K562 (cell line): ENCODE results near the gene BHLHE40. TPM values are rescaled to one million over a fixed set of nuclear protein-coding genes. Genes with fewer than 3 reads are reported as not detected.

ENCODE experiments used
- BMI1 ChIP-seq: fragments of 150-350 bp; IDR thresholded peaks from 2 replicates; pipeline ENCODE4 v1.6.1; 2014; ENCODE audit warnings: low read length
- CHCHD3 ChIP-seq: fragments of 250-450 bp; sonication (Bioruptor Pico); IDR thresholded peaks from 2 replicates; pipeline ENCODE4 v2.1.2; 2022; ENCODE audit warnings: mild to moderate bottlenecking
- DPF2 ChIP-seq: fragments of 450-650 bp; IDR thresholded peaks from 2 replicates; pipeline ENCODE4 v1.6.1; 2016
- FIP1L1 ChIP-seq: fragments of 200-400 bp; formaldehyde crosslinking; IDR thresholded peaks from 2 replicates; pipeline ENCODE4 v1.6.1; 2018; ENCODE audit warnings: mild to moderate bottlenecking, low read depth, low read length; ENCODE audit not compliant: poor library complexity, severe bottlenecking
- KDM5B ChIP-seq: fragments of 200-600 bp; sonication (generic); IDR thresholded peaks from 2 replicates; pipeline ENCODE4 v1.6.1; 2012; ENCODE audit warnings: low read depth, mild to moderate bottlenecking, moderate library complexity, low read length, control low read depth, inconsistent platforms; ENCODE audit not compliant: insufficient replicate concordance
- NEUROD1 ChIP-seq: fragments of 150-350 bp; IDR thresholded peaks from 2 replicates; pipeline ENCODE4 v1.6.1; 2014; ENCODE audit warnings: borderline replicate concordance, low read length, low read depth; ENCODE audit not compliant: partially characterized antibody
- POLR3G ChIP-seq: IDR thresholded peaks from 2 replicates; pipeline ENCODE4 v1.6.1; 2011; ENCODE audit not compliant: insufficient read length, insufficient replicate concordance; ENCODE audit errors: extremely low read depth
- RHOXF2B ChIP-seq: fragments of 250-450 bp; sonication (Bioruptor Pico); conservative IDR thresholded peaks from 2 replicates; pipeline ENCODE4 v1.5.1; 2021
- SAFB2 ChIP-seq: fragments of 200-400 bp; formaldehyde crosslinking; IDR thresholded peaks from 2 replicates; pipeline ENCODE4 v1.6.1; 2018; ENCODE audit warnings: borderline replicate concordance, low read length, low read depth, moderate library complexity; ENCODE audit not compliant: severe bottlenecking
- SMAD3 ChIP-seq: fragments of 450-650 bp; formaldehyde crosslinking; conservative IDR thresholded peaks from 2 replicates; pipeline ENCODE4 v1.4.0; 2020; ENCODE audit warnings: mild to moderate bottlenecking
- TAL1 ChIP-seq: fragments of 450-650 bp; IDR thresholded peaks from 2 replicates; pipeline ENCODE4 v1.6.1; 2016; ENCODE audit warnings: mild to moderate bottlenecking
- TRIM25 ChIP-seq: fragments of 450-650 bp; IDR thresholded peaks from 2 replicates; pipeline ENCODE4 v1.7.0; 2016; ENCODE audit warnings: borderline replicate concordance
- ZBTB12 ChIP-seq: fragments of 250-450 bp; sonication (Bioruptor Pico); IDR thresholded peaks from 2 replicates; pipeline ENCODE4 v1.4.0; 2020
- ZBTB33 ChIP-seq: sonication (generic); formaldehyde crosslinking; IDR thresholded peaks from 2 replicates; pipeline ENCODE4 v1.8.1; 2023; ENCODE audit warnings: mild to moderate bottlenecking, missing genetic modification reagents
- ZBTB43 ChIP-seq: sonication (generic); formaldehyde crosslinking; IDR thresholded peaks from 2 replicates; pipeline ENCODE4 v1.8.0; 2023; ENCODE audit warnings: mild to moderate bottlenecking, missing genetic modification reagents
- ZBTB8A ChIP-seq: fragments of 450-650 bp; IDR thresholded peaks from 2 replicates; pipeline ENCODE4 v1.6.1; 2018; ENCODE audit warnings: mild to moderate bottlenecking, moderate library complexity; ENCODE audit not compliant: partially characterized antibody
- ZNF197 ChIP-seq: fragments of 200-800 bp; sonication (Bioruptor generic); IDR thresholded peaks from 2 replicates; pipeline ENCODE4 v1.6.1; 2016; ENCODE audit warnings: low read depth, missing genetic modification characterization, missing compliant biosample characterization
- ZNF408 ChIP-seq: fragments of 250-450 bp; sonication (Bioruptor Pico); IDR thresholded peaks from 2 replicates; pipeline ENCODE4 v1.4.0; 2020; ENCODE audit warnings: low read depth, mild to moderate bottlenecking, moderate library complexity
- ZNF778 ChIP-seq: fragments of 450-650 bp; formaldehyde crosslinking; IDR thresholded peaks from 2 replicates; pipeline ENCODE4 v1.4.0; 2020; ENCODE audit warnings: mild to moderate bottlenecking, moderate library complexity
- ZSCAN32 ChIP-seq: fragments of 450-650 bp; formaldehyde crosslinking; IDR thresholded peaks from 2 replicates; pipeline ENCODE4 v1.4.0; 2020; ENCODE audit warnings: mild to moderate bottlenecking, moderate library complexity
- polyA plus RNA-seq, 8 experiments: library from polyadenylated mRNA; depleted of rRNA in 4 of 8; stranded (reverse) in 5 of 8; unstranded in 3 of 8; fragments of >200 nt; fragmentation: Nextera tagmentation in 2 of 8; fragmentation: Illumina TruSeq in 1 of 8; extraction: Ambion mirVana in 2 of 8; extraction: Trizol in 1 of 8; gene quantifications; 2 replicates each; pipeline versions ENCODE4 v1.2.1 to v1.2.3, GENCODE V29; 2011 to 2014; ENCODE audit warnings: inconsistent platforms in 1 of 8, missing spikeins in 1 of 8
- total RNA-seq, 7 experiments: library from RNA; depleted of rRNA in 6 of 7; stranded (reverse); fragments of >200 nt in 6 of 7; fragmentation: Illumina TruSeq in 2 of 7; extraction: Trizol in 2 of 7; gene quantifications; 2 replicates each; pipeline versions ENCODE4 v1.2.1 to v1.2.3, GENCODE V29; 2011 to 2021; ENCODE audit warnings: low replicate concordance in 1 of 7

BHLHE40 gene
- total and polyA plus RNA-seq, 9 of the 15 experiments (the other 6 are each of a cell fraction or from before 2014, with no cell fraction given) = 12.0 to 83.9 (median 31.4) TPM

- TF ChIP-seq ZBTB33 (no peak; the same call in none of the 2 replicates), ZNF778 (CRISPR knock-in tag) (no peak), ZNF408 (0 out of 2 replicates have a peak, but pooled peaks have one; percentile 12), ZNF197 (CRISPR knock-in tag) (no peak), SMAD3 (CRISPR knock-in tag) (no peak), DPF2 (peak; percentile 88), TAL1 (peak; percentile 63), POLR3G (no peak), FIP1L1 (no peak), ZBTB12 (CRISPR knock-in tag) (peak; percentile 49; the same call in 1 of the 2 replicates), ZSCAN32 (CRISPR knock-in tag) (peak; percentile 4; the same call in 1 of the 2 replicates), CHCHD3 (no peak), KDM5B (no peak), TRIM25 (0 out of 2 replicates have a peak, but pooled peaks have one; percentile 71), ZBTB43 (no peak; the same call in 1 of the 2 replicates), ZBTB8A (no peak), SAFB2 (no peak), NEUROD1 (peak; percentile 84), RHOXF2B (0 out of 2 replicates have a peak, but pooled peaks have one; percentile 9), BMI1 (no peak; the same call in 1 of the 2 replicates)
Observed at GRCh38 chr3:4977001-4977852, 2.0 kb upstream of the BHLHE40 start (continued).
